HG03039 (cell line): ENCODE measurements around the gene ZBTB21.
"Not testable (repeated sequence)": the region's sequence is repeated elsewhere in the genome, so short reads cannot be mapped to it uniquely, and the experiment has no call there.

Source experiments
- ATAC-seq: cut with Tn5 transposase; IDR thresholded peaks from one replicate; pipeline ENCODE4 v1.9.1; 2021; ENCODE audit warnings: mild to moderate bottlenecking, moderate library complexity; ENCODE audit not compliant: unreplicated experiment

ZBTB21 gene

GRCh38 chr21:41971891-41972290 is 38.3 kb downstream of the ZBTB21 start:
- no peak for ATAC-seq

- ATAC-seq, result no peak
Measured at GRCh38 chr21:41970751-41971653, 39.2 kb downstream of the ZBTB21 start.

- ATAC-seq, result no peak
Measured at GRCh38 chr21:41970106-41970391, 40.1 kb downstream of the ZBTB21 start.

GRCh38 chr21:41967708-41968107 is 42.5 kb downstream of the ZBTB21 start:
- no peak for ATAC-seq

- no peak for ATAC-seq
Measured at GRCh38 chr21:41966872-41967621, 43.1 kb downstream of the ZBTB21 start.

- ATAC-seq, result no peak
Measured at GRCh38 chr21:41966041-41966833, 43.9 kb downstream of the ZBTB21 start.

- ATAC-seq, result no peak
Measured at GRCh38 chr21:41965461-41966013, 44.6 kb downstream of the ZBTB21 start.

- ATAC-seq, result no peak
Measured at GRCh38 chr21:41965045-41965444, 45.1 kb downstream of the ZBTB21 start.

GRCh38 chr21:41964171-41964570 is 46.0 kb downstream of the ZBTB21 start:
- ATAC-seq, result no peak

GRCh38 chr21:41962425-41962966 is 47.7 kb downstream of the ZBTB21 start:
- no peak for ATAC-seq

GRCh38 chr21:41961753-41962152 is 48.4 kb downstream of the ZBTB21 start:
- no peak for ATAC-seq

- no peak for ATAC-seq
Measured at GRCh38 chr21:41961282-41961701, 48.9 kb downstream of the ZBTB21 start.

GRCh38 chr21:41960386-41960785 is 49.8 kb downstream of the ZBTB21 start:
- ATAC-seq, result no peak

GRCh38 chr21:41959697-41960096 is 50.5 kb downstream of the ZBTB21 start:
- not testable (repeated sequence) for ATAC-seq

GRCh38 chr21:41958886-41959563 is 51.1 kb downstream of the ZBTB21 start:
- ATAC-seq, result no peak

GRCh38 chr21:41957991-41958766 is 52.0 kb downstream of the ZBTB21 start:
- ATAC-seq, result no peak

GRCh38 chr21:41956926-41957729 is 53.0 kb downstream of the ZBTB21 start:
- no peak for ATAC-seq

- ATAC-seq, result no peak
Measured at GRCh38 chr21:41955516-41955915, 54.6 kb downstream of the ZBTB21 start.
